CD4-positive, alpha-beta T cell treated with Interleukin-10 for 1 hour (primary cell): ENCODE results near the gene ABHD16B.

ENCODE experiments used
- DNase-seq: peaks from one replicate; pipeline ENCODE4 v3.0.0-alpha.2; 2020

Gene ABHD16B

GRCh38 chr20:63881451-63882226 is 20.3 kb downstream of the ABHD16B start:
- no peak for DNase-seq

GRCh38 chr20:63882257-63883200 is 21.2 kb downstream of the ABHD16B start:
- DNase-seq, result no peak

DNA sequence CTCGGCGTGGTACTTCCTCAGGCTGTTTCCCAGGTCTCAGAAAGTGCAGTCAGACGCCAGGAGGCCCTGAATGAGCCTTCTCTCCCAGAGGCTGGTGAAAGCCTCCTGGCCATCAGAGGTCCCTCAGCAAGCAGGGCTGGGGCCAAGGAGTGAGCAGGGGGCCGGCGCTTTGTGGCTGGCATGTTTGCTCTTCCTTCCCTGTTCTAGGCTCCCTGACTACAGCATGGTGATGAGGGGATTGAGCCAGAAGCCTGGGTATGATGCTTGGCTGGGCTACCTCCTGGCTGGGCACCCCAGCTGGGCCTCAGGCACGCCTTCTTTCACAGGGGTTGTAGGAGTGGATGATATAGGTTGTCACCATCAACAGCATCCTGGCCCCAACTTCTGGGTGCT is 21.9 kb downstream of the ABHD16B start:
- DNase-seq, result no peak

DNA sequence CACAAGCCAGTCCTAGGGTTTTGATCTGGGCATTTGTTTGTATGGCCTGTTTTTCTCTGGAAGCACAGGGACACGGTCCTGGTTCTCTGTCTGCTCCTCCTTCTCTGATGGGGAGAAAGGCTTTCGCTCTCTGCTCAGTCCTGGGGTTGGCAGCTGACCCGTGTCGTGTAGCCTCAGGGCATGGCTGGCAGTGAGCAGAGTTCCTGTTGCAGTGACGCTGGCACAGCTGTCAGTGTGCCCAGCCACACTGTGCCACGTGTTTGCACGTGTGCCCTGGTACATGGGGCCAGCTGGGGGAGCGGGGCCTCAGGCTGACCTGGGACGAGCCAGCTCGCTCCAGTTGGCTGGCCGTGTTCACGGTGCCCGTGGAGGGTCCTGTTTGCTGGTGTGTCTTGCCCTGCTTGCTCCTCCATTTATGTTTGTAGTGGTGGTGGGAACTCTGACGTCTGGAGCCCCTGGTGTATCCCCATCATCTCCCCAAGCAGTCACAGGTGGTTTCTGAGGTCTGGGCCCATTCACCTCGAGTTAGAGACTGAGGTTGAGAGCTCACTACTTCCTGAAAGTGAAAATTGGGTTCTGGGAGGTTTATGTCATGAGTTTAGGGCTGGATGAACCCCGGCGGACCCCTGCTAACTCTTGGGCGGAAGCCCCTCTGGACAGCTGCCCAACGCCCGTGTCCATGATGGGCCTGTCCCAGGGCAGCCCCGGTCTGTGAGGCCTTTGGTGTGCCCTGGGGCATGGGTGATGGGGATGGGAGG is 23.4 kb downstream of the ABHD16B start:
- no peak for DNase-seq

GRCh38 chr20:63885264-63886053 is 24.2 kb downstream of the ABHD16B start:
- DNase-seq, result no peak

DNA sequence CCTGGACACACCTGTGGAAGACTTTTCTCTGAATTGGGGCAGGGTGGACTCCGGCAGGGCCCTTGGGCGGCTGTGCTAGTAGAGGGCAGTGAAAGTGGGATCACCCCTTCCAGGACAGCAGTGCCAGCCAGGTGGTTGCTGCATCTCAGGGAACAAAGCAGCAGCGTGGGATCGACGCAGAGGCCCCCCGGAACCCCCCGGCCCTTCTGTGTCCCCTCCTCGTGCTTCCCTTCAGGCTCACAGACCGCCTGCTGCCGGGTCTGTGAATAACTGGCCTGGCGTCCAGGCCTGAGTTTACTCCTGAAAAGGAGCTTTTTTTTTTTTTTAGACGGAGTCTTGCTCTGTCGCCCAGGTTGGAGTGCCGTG is 24.7 kb downstream of the ABHD16B start:
- no peak for DNase-seq

- DNase-seq, result no peak
Observed at GRCh38 chr20:63886921-63887320, 25.6 kb downstream of the ABHD16B start.

GRCh38 chr20:63889241-63890200 is 28.2 kb downstream of the ABHD16B start:
- no peak for DNase-seq

GRCh38 chr20:63890201-63890576 is 28.9 kb downstream of the ABHD16B start:
- no peak for DNase-seq

- no peak for DNase-seq
Observed at GRCh38 chr20:63890616-63891015, 29.3 kb downstream of the ABHD16B start.

- no peak for DNase-seq
Observed at GRCh38 chr20:63891061-63892002, 30.0 kb downstream of the ABHD16B start.

- DNase-seq, result no peak
Observed at GRCh38 chr20:63892402-63892801, 31.1 kb downstream of the ABHD16B start.

DNA sequence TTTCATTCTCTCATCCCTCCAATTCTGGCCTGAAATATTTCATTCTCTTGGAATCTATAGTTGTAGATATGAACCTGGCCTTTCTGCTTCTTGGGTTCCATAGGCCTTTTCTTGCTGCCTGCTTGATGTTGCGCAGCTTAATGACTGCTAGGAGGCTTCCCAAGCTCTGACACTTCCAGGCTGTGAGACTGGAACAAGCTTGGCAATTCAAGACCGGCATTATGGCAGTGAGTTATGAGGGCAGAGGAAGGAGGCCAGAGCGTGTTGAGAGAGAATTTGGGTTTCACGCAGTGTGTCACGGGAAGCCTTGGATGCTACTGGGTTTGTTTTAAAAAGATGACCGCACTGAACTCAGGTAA is 32.7 kb downstream of the ABHD16B start:
- DNase-seq, result no peak

GRCh38 chr20:63894358-63895201 is 33.3 kb downstream of the ABHD16B start, which contains the start of gene DNAJC5:
DNAJC5 (plus strand) TSS chr20:63895126; CDS start chr20:63928346, 33,220 bp downstream.
- peak; percentile 97 for DNase-seq

DNA sequence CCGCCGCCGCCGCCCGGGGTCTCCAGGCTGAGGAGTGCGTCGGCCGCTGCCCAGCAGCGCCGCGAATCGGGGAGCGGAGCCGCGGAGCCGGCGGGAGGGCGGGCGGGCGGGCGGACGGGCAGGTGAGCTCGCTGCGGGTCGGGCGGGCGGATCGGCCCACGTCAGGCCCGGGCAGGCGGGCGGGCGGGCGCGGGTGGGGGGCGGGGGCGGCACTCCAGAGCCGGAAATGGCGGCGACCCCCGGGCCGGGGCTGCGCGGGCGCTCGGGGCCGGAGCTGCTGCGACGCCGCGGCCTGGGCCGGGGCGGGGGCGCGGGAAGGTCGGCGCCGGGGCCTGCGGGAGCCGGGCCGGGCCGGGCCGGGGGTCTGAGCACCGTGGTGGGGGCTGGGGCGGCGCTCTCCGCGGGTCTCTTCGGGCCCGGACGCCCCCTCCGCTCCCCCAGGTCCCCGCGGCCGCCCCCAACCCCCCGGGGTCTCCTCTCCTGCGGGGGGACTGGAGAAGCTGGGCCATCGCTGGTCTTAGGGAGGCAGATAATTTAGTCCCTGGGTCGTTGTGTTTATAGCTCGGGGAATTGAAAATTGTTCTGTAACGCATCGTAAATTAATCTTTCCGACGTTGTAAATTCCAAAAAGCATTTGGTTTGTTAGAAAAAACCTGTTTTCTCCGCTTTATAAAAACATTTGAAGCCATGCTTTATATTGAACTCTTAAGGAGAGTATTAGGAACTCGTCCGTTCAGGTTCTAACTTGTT is 34.1 kb downstream of the ABHD16B start:
- no peak for DNase-seq

GRCh38 chr20:63895952-63896263 is 34.6 kb downstream of the ABHD16B start:
- DNase-seq, result peak; percentile 60

DNA sequence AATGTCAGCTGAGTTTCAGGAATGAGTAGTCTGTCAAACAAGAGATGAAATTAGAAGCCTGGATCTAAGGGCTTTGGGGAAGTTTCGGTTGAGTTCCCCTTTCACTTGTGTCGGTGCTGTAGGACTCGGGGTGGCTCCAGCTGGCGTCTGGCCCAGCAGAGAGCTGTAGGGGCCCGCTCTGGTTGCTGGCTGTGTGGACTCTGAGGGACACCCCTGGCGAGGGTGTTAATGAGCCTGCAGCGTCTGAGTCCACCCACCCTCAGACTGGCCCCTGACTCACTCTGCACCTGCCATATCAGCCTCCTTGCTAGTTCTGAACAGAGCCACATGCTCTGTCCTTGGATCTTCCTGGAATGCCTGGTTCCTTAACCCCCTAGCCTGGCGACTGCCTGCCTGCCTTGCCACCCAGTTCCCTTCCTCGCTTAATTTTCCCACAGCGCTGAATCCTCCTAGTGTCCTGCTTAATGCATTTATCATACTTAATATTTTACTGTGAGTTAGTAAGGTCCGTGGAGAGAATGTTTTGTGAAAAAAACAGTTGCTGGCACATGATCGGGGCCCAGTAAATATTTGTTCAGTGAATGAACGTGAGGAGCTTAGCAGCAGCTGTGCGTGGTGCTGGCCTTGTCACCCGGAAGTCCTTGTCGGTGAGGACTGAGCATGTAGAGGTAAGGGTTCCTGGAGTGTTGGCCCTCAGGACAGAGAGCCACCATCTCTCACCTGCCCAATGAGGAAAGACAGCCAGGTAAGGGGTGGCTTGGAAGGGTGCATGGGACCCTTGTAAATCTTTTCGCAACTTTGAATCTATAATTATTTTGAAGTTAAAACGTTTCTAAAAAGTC is 35.2 kb downstream of the ABHD16B start:
- DNase-seq, result peak; percentile 22
